ENCODE measurements around the gene DEFB128.

- TF ChIP-seq CTCF (conservative IDR thresholded peaks at IDR 0.05; ENCODE audit: low read length) (no peak), EZH2phosphoT487 (IDR thresholded peaks at IDR 0.05; ENCODE audit: borderline replicate concordance, low read depth, low read length) (no peak)
Observed at GRCh38 chr20:227439-228105, 38.1 kb upstream of the DEFB128 start.

All from OCI-LY7 (cell line).